ENCODE data around the gene SIRT5.

DNA sequence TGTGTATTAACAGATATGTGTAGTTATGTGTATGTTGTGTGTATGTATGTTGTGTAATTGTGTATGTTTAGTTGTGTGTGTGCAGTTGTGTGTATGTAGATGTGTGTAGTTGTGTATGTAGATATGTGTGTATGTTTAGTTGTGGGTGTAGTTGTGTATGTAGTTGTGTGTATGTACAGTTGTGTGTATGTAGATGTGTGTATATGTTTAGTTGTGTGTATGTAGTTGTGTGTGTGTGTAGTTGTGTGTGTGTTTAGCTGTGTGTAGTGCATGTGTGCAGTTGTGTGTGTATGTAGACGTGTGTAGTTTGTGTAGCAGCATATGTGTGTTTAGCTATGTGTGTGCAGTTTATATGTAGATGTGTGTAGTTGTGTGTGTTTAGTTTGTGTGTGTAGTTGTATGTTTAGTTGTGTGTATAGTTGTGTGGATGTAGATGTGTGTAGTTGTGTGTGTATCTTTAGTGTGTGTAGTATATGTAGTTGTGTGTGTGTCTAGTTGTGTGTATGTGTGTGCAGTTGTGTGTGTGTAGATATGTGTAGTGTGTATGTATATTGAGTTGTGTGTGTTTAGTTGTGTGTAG lies 16.3 kb downstream of the SIRT5 start:
- TF ChIP-seq, protein P1, sequence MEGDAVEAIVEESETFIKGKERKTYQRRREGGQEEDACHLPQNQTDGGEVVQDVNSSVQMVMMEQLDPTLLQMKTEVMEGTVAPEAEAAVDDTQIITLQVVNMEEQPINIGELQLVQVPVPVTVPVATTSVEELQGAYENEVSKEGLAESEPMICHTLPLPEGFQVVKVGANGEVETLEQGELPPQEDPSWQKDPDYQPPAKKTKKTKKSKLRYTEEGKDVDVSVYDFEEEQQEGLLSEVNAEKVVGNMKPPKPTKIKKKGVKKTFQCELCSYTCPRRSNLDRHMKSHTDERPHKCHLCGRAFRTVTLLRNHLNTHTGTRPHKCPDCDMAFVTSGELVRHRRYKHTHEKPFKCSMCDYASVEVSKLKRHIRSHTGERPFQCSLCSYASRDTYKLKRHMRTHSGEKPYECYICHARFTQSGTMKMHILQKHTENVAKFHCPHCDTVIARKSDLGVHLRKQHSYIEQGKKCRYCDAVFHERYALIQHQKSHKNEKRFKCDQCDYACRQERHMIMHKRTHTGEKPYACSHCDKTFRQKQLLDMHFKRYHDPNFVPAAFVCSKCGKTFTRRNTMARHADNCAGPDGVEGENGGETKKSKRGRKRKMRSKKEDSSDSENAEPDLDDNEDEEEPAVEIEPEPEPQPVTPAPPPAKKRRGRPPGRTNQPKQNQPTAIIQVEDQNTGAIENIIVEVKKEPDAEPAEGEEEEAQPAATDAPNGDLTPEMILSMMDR (conservative IDR thresholded peaks at IDR 0.05; ENCODE audit: low read depth, low read length), result no peak
- TF ChIP-seq EZH2 (IDR thresholded peaks at IDR 0.05; ENCODE audit: borderline replicate concordance, low read depth, low read length, poor library complexity, severe bottlenecking), result no peak
